Lower leg skin (tissue), 3 donors: ENCODE results near the gene MTFR1L.

ENCODE experiments used
- CTCF ChIP-seq, 3 donors: fragments of 450-650 bp; IDR thresholded peaks; one replicate each; pipeline ENCODE4 v1.5.1; 2016; ENCODE audit warnings: antibody characterized with exemption in 3 of 3, mild to moderate bottlenecking in 3 of 3, moderate library complexity in 2 of 3
- POLR2A ChIP-seq, 2 donors: fragments of 450-650 bp; IDR thresholded peaks; one replicate each; pipeline ENCODE4 v1.6.1; 2016 to 2017; ENCODE audit warnings: antibody characterized with exemption in 2 of 2, mild to moderate bottlenecking in 1 of 2, moderate library complexity in 1 of 2

GRCh38 chr1:25873120-25873519 is 53.4 kb downstream of the MTFR1L start:
- no peak for TF ChIP-seq CTCF (IDR thresholded peaks at IDR 0.05)
- TF ChIP-seq POLR2A (IDR thresholded peaks at IDR 0.05) = no peak
